GM18909 (cell line): ENCODE measurements around the gene UTP14A.
A peak's percentile ranks its signal among the peaks of the same experiment; 100 is the strongest.
"Not testable (repeated sequence)": the region's sequence is repeated elsewhere in the genome, so short reads cannot be mapped to it uniquely, and the experiment has no call there.

ENCODE experiments used
- ATAC-seq: cut with Tn5 transposase; IDR thresholded peaks from one replicate; pipeline ENCODE4 v1.9.1; 2021; ENCODE audit warnings: mild to moderate bottlenecking; ENCODE audit not compliant: unreplicated experiment, poor library complexity

Gene UTP14A

GRCh38 chrX:129905787-129906580 is at the start of gene UTP14A:
Gene UTP14A (plus strand): TSS chrX:129906164. CDS start chrX:129906211, 47 bp downstream.
- ATAC-seq = peak; percentile 97

- ATAC-seq = not testable (repeated sequence)
Observed at GRCh38 chrX:129859134-129859533, 46.8 kb upstream of the UTP14A start.

- not testable (repeated sequence) for ATAC-seq
Observed at GRCh38 chrX:129866321-129866720, 39.6 kb upstream of the UTP14A start.

GRCh38 chrX:129872524-129872923 is 33.4 kb upstream of the UTP14A start:
- ATAC-seq = no peak

GRCh38 chrX:129875669-129876068 is 30.3 kb upstream of the UTP14A start:
- no peak for ATAC-seq

GRCh38 chrX:129876771-129877305 is 29.1 kb upstream of the UTP14A start:
- ATAC-seq = no peak

- no peak for ATAC-seq
Observed at GRCh38 chrX:129877401-129877800, 28.6 kb upstream of the UTP14A start.

- ATAC-seq = no peak
Observed at GRCh38 chrX:129900054-129900453, 5.9 kb upstream of the UTP14A start.

GRCh38 chrX:129908636-129909035 is 2.7 kb downstream of the UTP14A start:
- ATAC-seq = no peak

- ATAC-seq = peak; percentile 69
Observed at GRCh38 chrX:129925305-129926092, 19.5 kb downstream of the UTP14A start.

- ATAC-seq = peak; percentile 10
Observed at GRCh38 chrX:129930941-129931410, 25.0 kb downstream of the UTP14A start.

- ATAC-seq = peak; percentile 74
Observed at GRCh38 chrX:129931411-129932015, 25.5 kb downstream of the UTP14A start.

- ATAC-seq = peak; percentile 47
Observed at GRCh38 chrX:129932016-129932820, 26.3 kb downstream of the UTP14A start.

GRCh38 chrX:129932821-129933321 is 26.9 kb downstream of the UTP14A start:
- ATAC-seq = peak; percentile 26

GRCh38 chrX:129933700-129934099 is 27.7 kb downstream of the UTP14A start:
- no peak for ATAC-seq

GRCh38 chrX:129934461-129934860 is 28.5 kb downstream of the UTP14A start:
- no peak for ATAC-seq

- ATAC-seq = no peak
Observed at GRCh38 chrX:129934952-129935351, 29.0 kb downstream of the UTP14A start.

- ATAC-seq = no peak
Observed at GRCh38 chrX:129938081-129938480, 32.1 kb downstream of the UTP14A start.

GRCh38 chrX:129939986-129940385 is 34.0 kb downstream of the UTP14A start:
- ATAC-seq = no peak

GRCh38 chrX:129940721-129941120 is 34.8 kb downstream of the UTP14A start:
- ATAC-seq = no peak
